Liver (tissue), 9 donors: ENCODE measurements around the gene TP73. TPM values are rescaled to one million over a fixed set of nuclear protein-coding genes. Genes with fewer than 3 reads are reported as not detected.

ENCODE experiments used
- DNase-seq: peaks from one replicate; pipeline ENCODE4 v3.0.0-alpha.2; 2017; ENCODE audit warnings: low spot score
- H3K27ac ChIP-seq, 2 donors: one replicate each; pipeline ENCODE4 v1.7.0; 2013; ENCODE audit warnings: inconsistent platforms in 2 of 2, low read length in 2 of 2, control low read depth in 1 of 2, low read depth in 1 of 2, mild to moderate bottlenecking in 1 of 2
- H3K27me3 ChIP-seq, 4 donors: one replicate each; pipeline versions ENCODE4 v1.6.1 to v1.7.0; 2013; ENCODE audit warnings: low read length in 3 of 4, inconsistent platforms in 1 of 4, mild to moderate bottlenecking in 1 of 4, moderate library complexity in 1 of 4; ENCODE audit not compliant: control insufficient read depth in 4 of 4, insufficient read depth in 4 of 4
- H3K36me3 ChIP-seq, 4 donors: one replicate each; pipeline versions ENCODE4 v1.6.1 to v1.7.0; 2013; ENCODE audit warnings: low read length in 3 of 4, mild to moderate bottlenecking in 3 of 4, low read depth in 1 of 4, moderate library complexity in 1 of 4; ENCODE audit not compliant: control insufficient read depth in 4 of 4, insufficient read depth in 3 of 4
- H3K4me1 ChIP-seq, 4 donors: one replicate each; pipeline versions ENCODE4 v1.6.1 to v1.7.0; 2013; ENCODE audit warnings: low read length in 3 of 4, mild to moderate bottlenecking in 3 of 4, moderate library complexity in 1 of 4; ENCODE audit not compliant: control insufficient read depth in 4 of 4, insufficient read depth in 4 of 4
- H3K4me3 ChIP-seq, 3 donors: one replicate each; pipeline versions ENCODE4 v1.6.1 to v1.7.0; 2013; ENCODE audit warnings: low read length in 3 of 3, control low read depth in 1 of 3, low read depth in 1 of 3, mild to moderate bottlenecking in 1 of 3
- H3K9ac ChIP-seq, 2 donors: one replicate each; pipeline ENCODE4 v1.7.0; 2013; ENCODE audit warnings: low read length in 2 of 2, mild to moderate bottlenecking in 2 of 2, moderate library complexity in 2 of 2, control low read depth in 1 of 2, low read depth in 1 of 2
- H3K9me3 ChIP-seq, 4 donors: one replicate each; pipeline versions ENCODE4 v1.6.1 to v1.7.0; 2013; ENCODE audit warnings: low read length in 3 of 4; ENCODE audit not compliant: control insufficient read depth in 4 of 4
- EGR1 ChIP-seq, 2 donors: IDR thresholded peaks; 2 replicates each; pipeline ENCODE4 v1.6.1; 2016 to 2018; ENCODE audit warnings: antibody characterized with exemption in 2 of 2, low read depth in 2 of 2
- GABPA ChIP-seq, 2 donors: IDR thresholded peaks in 1 of 2; conservative IDR thresholded peaks in 1 of 2; 2 replicates each; pipeline ENCODE4 v1.6.1; 2016; ENCODE audit warnings: antibody characterized with exemption in 2 of 2, mild to moderate bottlenecking in 1 of 2, moderate library complexity in 1 of 2
- HNF4A ChIP-seq, 2 donors: conservative IDR thresholded peaks; 2 replicates each; pipeline ENCODE4 v1.6.1; 2016; ENCODE audit warnings: antibody characterized with exemption in 2 of 2, mild to moderate bottlenecking in 2 of 2
- HNF4G ChIP-seq: IDR thresholded peaks from 2 replicates; pipeline ENCODE4 v1.6.1; 2016; ENCODE audit warnings: antibody characterized with exemption
- JUND ChIP-seq, 2 donors: IDR thresholded peaks; 2 replicates each; pipeline ENCODE4 v1.6.1; 2016; ENCODE audit warnings: antibody characterized with exemption in 2 of 2
- MAX ChIP-seq: IDR thresholded peaks from 2 replicates; pipeline ENCODE4 v1.6.1; 2016; ENCODE audit warnings: antibody characterized with exemption
- NR2F2 ChIP-seq: IDR thresholded peaks from 2 replicates; pipeline ENCODE4 v1.6.1; 2016; ENCODE audit warnings: antibody characterized with exemption
- RAD21 ChIP-seq, 2 donors: IDR thresholded peaks; 2 replicates each; pipeline ENCODE4 v1.6.1; 2016; ENCODE audit warnings: antibody characterized with exemption in 2 of 2, mild to moderate bottlenecking in 2 of 2
- RXRA ChIP-seq, 2 donors: IDR thresholded peaks; 2 replicates each; pipeline ENCODE4 v1.6.1; 2017 to 2018; ENCODE audit warnings: antibody characterized with exemption in 2 of 2, mild to moderate bottlenecking in 1 of 2
- SP1 ChIP-seq: IDR thresholded peaks from 2 replicates; pipeline ENCODE4 v1.6.1; 2018; ENCODE audit warnings: antibody characterized with exemption, mild to moderate bottlenecking
- TAF1 ChIP-seq: conservative IDR thresholded peaks from 2 replicates; pipeline ENCODE4 v1.6.1; 2016; ENCODE audit warnings: antibody characterized with exemption, mild to moderate bottlenecking
- YY1 ChIP-seq: IDR thresholded peaks from 2 replicates; pipeline ENCODE4 v1.6.1; 2016; ENCODE audit warnings: antibody characterized with exemption, mild to moderate bottlenecking
- ZBTB33 ChIP-seq: IDR thresholded peaks from 2 replicates; pipeline ENCODE4 v1.6.1; 2016; ENCODE audit warnings: antibody characterized with exemption
- WGBS: extraction: QIAGEN DNeasy Blood & Tissue Kit; methylation state at CpG from one replicate; pipeline ENCODE4 v1.1.7; 2013; 5-methylcytosine and 5-hydroxymethylcytosine counted together
- polyA plus RNA-seq, 2 donors: library from polyadenylated mRNA; stranded (reverse) in 1 of 2; unstranded in 1 of 2; fragments of 200-250 nt in 1 of 2; fragments of >200 nt in 1 of 2; fragmentation: Nextera tagmentation in 1 of 2; extraction: Ambion mirVana in 1 of 2; gene quantifications; one replicate each; pipeline versions ENCODE4 v1.2.1 to v1.2.3, GENCODE V29; 2013 to 2015
- total RNA-seq, 2 donors: library from RNA; depleted of rRNA; stranded (reverse); fragments of >200 nt; gene quantifications; one replicate each; pipeline ENCODE4 v1.2.3, GENCODE V29; 2014
- TF ChIP-seq, protein P1 (sequence below): IDR thresholded peaks from 2 replicates; pipeline ENCODE4 v1.6.1; 2016; ENCODE audit warnings: antibody characterized with exemption, mild to moderate bottlenecking
- TF ChIP-seq, protein P2 (sequence below): fragments of 150-350 bp; IDR thresholded peaks from 2 replicates; pipeline ENCODE4 v1.5.1; 2017; ENCODE audit warnings: improper control_type of control experiment, low read depth, low read length; ENCODE audit not compliant: missing input control
- donor health status: healthy.
- donor health status: healthy.
- donor health status: healthy.
- donor health status: healthy.
- donor health status: healthy.

The TP73 gene
- total and polyA plus RNA-seq, 4 donors, result 0.08 to 0.29 (median 0.18) TPM

DNA sequence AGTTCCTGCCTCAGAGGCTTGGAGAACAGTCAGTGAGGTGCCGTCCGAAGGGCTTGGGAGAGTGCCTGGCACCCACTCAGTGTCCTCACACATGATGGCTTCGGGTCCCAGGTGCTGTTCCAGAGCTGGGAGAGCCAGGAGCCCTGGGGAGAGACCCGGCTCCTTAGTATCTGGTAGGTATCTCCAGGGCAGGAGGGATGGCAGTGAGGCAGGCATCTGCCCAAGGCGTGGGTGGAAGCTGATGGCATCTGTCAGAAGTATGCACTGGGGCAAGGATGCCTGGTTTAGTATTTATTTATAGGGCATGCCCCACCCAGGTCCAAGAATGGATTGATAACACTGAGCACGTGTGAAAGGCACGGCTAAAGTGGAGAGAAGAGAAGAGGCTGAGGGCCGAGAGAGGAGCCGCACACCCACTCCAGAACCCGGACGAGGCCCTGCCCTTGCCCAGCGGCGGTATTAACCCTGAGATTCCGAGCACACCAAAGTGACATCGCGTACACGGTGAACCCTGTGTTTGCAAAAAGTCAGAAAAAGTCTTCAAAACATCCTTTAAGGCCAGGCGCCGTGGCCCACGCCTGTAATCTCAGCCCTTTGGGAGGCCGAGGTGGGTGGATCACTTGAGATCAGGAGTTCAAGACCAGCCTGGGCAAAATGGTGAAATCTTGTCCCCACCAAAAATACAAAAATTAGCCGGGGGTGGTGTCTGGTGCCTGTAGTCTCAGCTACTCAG is 2.4 kb downstream of the TP73 start:
- Histone ChIP-seq H3K9ac (no peak overlapping the region), H3K27me3 (peaks cover 0 to 12% (median 6%) of the 10 kb centered on the region in 4 donors), H3K27ac (no peak overlapping the region), H3K9me3 (no peaks in the 10 kb centered on the region), H3K4me3 (no peak overlapping the region), H3K4me1 (peaks cover 6 to 19% (median 17%) of the 10 kb centered on the region in 4 donors), H3K36me3 (no peaks in the 10 kb centered on the region)
- DNase-seq, result no peak
- TF ChIP-seq NR2F2 (no peak), EGR1 (IDR thresholded peaks at IDR 0.05; ENCODE audit: low read depth in 2 of 2) (no peak), ZBTB33 (no peak), TAF1 (no peak), YY1 (no peak), HNF4A (conservative IDR thresholded peaks at IDR 0.05) (no peak), JUND (IDR thresholded peaks at IDR 0.05) (no peak)
- WGBS, result 92% methylated on average over 22 of the region's 22 CpGs

DNA sequence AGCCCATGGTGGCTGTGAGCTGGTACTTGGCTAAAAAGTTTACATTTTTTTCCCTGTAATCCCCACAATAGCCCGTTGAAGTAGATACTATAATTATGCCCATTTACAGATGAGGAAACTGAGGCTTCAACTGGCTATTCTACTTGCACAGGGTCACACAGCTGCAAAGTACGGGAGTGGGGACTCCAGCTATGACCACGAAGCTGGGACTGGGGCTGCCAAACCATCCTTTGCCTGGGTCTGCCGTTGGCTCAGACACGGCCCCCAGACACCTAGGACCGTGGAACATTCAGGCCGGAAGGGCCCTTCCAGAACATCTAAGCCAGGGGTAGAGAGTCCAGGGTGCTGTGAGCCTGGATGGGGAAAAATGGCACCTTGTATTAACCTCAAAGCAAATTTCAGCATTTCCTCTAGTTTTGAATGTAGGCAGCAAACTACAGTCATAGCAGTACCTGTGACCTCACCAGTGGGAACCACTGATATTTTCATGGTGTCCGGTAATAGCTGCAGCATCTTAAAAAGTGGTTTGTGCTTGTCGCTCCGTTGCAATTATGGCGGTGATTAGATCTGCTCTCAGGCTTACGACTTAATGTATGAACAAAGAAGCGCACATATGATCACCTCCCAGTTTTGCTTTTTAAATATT is 4.3 kb downstream of the TP73 start:
- no peaks in the 10 kb centered on the region for H3K9me3 ChIP-seq
- no peak overlapping the region for H3K27ac ChIP-seq
- peaks cover 6 to 14% (median 9%) of the 10 kb centered on the region in 4 donors for H3K4me1 ChIP-seq
- no peak for DNase-seq
- peaks cover 0 to 9% (median 1%) of the 10 kb centered on the region in 4 donors for H3K27me3 ChIP-seq
- TF ChIP-seq EGR1 (IDR thresholded peaks at IDR 0.05; ENCODE audit: low read depth in 2 of 2) (no peak), SP1 (no peak), RAD21 (IDR thresholded peaks at IDR 0.05) (no peak), TAF1 (no peak), JUND (IDR thresholded peaks at IDR 0.05) (no peak), HNF4G (no peak), RXRA (IDR thresholded peaks at IDR 0.05) (no peak), MAX (no peak), GABPA (IDR thresholded peaks at IDR 0.05 in 1 of 2, conservative IDR thresholded peaks at IDR 0.05 in 1 of 2) (no peak)
- TF ChIP-seq, protein P1, sequence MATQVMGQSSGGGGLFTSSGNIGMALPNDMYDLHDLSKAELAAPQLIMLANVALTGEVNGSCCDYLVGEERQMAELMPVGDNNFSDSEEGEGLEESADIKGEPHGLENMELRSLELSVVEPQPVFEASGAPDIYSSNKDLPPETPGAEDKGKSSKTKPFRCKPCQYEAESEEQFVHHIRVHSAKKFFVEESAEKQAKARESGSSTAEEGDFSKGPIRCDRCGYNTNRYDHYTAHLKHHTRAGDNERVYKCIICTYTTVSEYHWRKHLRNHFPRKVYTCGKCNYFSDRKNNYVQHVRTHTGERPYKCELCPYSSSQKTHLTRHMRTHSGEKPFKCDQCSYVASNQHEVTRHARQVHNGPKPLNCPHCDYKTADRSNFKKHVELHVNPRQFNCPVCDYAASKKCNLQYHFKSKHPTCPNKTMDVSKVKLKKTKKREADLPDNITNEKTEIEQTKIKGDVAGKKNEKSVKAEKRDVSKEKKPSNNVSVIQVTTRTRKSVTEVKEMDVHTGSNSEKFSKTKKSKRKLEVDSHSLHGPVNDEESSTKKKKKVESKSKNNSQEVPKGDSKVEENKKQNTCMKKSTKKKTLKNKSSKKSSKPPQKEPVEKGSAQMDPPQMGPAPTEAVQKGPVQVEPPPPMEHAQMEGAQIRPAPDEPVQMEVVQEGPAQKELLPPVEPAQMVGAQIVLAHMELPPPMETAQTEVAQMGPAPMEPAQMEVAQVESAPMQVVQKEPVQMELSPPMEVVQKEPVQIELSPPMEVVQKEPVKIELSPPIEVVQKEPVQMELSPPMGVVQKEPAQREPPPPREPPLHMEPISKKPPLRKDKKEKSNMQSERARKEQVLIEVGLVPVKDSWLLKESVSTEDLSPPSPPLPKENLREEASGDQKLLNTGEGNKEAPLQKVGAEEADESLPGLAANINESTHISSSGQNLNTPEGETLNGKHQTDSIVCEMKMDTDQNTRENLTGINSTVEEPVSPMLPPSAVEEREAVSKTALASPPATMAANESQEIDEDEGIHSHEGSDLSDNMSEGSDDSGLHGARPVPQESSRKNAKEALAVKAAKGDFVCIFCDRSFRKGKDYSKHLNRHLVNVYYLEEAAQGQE, result no peak
- TF ChIP-seq, protein P2, sequence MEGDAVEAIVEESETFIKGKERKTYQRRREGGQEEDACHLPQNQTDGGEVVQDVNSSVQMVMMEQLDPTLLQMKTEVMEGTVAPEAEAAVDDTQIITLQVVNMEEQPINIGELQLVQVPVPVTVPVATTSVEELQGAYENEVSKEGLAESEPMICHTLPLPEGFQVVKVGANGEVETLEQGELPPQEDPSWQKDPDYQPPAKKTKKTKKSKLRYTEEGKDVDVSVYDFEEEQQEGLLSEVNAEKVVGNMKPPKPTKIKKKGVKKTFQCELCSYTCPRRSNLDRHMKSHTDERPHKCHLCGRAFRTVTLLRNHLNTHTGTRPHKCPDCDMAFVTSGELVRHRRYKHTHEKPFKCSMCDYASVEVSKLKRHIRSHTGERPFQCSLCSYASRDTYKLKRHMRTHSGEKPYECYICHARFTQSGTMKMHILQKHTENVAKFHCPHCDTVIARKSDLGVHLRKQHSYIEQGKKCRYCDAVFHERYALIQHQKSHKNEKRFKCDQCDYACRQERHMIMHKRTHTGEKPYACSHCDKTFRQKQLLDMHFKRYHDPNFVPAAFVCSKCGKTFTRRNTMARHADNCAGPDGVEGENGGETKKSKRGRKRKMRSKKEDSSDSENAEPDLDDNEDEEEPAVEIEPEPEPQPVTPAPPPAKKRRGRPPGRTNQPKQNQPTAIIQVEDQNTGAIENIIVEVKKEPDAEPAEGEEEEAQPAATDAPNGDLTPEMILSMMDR, result no peak
- H3K36me3 ChIP-seq, result no peaks in the 10 kb centered on the region
- H3K9ac ChIP-seq, result no peak overlapping the region
- 88% methylated on average over 13 of the region's 13 CpGs for WGBS
- H3K4me3 ChIP-seq, result no peak overlapping the region
